Hematopoietic multipotent progenitor cell treated with erythropoietin and hydrocortisone succinate and interleukin-3 and kit ligand, for 8 days (in vitro differentiated cells): ENCODE results near the gene TOB1.
"Not testable (repeated sequence)": the region's sequence is repeated elsewhere in the genome, so short reads cannot be mapped to it uniquely, and the experiment has no call there.

Experiments used
- DNase-seq: peaks from one replicate; pipeline ENCODE4 v3.0.0-alpha.2; 2015

The TOB1 gene

DNA sequence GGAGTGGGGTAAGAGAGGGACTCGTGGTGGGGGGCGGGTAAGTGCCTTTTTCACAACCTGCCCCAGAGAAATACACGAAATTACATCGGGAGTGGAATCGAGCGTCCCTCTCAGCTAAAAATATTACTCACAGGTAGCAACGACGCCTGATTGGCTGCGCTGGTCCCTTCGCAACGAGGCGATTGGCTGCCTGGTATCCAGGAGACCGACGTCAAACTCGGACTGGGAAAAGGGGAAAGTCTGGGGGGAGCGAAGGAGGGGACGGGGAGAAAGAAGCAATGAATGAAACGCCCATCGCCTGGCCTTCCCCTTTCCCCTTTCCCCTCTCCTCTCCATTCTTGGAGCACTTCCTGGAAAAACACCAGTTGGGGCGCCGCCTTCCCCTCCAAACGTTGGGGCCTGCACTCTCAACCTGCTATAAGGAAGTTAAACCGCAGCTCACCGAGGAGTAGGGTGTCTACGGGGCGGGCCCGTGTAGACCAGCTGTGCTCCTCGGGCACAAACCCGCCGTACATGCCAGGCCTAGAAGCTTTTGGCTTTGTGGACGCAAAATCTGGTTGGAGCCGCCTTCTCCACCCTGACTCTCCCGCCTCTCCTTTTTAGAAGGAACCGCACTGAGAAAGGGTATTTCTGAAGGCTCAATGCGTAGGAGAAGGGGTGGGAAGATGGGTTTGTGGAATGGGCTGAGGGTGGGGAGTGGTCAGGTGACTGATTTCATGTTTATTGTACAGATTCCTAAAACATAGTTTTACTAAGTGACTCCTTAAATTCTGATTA, 1.4 kb upstream of the TOB1 start:
- peak; percentile 95 for DNase-seq

DNA sequence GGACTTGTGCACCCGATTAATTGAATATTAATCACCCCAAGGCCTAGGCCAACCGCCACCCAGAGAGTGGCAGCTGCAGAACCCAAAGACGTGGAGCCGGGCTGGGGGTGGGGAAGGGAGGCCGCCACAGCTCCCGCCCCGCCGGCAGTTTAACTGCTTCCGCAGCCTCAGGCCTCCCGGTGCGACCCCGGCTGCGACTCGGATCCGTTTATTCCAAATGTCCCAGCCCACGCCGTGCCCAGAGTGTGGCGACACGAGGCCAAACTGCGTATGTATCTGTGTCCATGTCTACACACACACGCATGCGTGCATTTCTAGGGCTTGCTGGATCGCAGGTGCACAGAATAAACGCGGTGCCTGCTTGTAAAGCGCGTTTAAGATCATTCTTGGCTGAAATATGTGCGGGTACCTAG, 802 bp upstream of the TOB1 start:
- DNase-seq, result no peak

DNA sequence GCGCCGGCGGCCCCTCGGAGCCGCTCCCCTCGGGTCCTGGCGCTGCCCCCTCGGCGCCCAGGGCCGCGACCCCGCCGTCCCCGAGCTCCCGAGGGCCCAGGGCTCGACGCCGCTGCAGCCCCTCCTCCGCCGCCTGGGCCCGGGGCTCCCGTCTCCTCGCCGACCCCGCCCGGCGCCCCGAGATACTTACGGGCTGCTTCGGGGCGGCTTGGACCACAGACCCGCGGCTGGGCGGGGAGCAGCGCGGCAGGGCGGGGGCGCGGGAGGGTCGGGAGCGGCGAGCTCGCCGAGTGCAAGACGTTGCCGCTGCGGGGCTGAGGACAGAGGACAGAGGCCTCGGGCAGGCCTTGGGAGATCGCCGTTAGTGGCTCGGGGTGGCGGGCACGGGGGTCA, 290 bp downstream of the TOB1 start:
- no peak for DNase-seq

DNA sequence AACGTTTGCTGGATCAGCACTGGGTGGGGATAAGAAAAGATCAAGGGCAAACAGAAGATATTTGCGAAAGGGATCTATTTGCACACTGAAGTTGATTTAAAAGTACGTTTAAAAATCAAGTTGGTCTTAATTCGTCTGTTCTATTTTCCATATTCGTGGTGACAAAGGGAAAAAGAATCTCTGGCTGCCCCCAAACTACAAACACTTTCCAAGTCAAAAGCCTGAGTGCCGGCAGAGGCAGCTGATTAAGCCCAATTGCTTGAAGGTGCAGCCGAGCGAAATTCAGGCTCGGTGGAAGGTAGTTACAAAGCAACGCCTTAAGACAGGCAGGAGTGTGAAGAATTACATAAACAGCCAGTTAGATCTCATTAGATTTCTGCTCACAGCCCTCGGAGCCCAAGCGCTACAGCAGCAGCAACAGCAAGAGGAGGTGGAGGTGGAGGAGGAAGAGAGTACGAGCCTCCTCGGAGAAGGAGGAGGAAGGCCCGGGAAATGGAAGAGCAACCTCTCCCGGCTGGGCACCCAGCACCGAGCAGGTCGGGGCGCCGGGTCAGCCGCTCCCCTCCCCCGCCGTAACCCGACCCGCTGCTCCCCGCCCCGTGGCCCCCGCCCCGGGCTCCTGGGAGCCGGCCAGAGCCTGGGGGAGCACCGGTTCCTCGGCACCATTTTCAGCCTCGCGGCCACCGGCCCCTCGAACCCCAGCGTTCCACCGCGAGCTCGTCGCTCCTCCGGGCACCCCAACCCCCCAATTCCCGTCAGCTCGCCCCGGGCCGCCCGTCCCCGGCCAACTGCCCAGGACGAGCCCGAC, 890 bp downstream of the TOB1 start:
- DNase-seq, result peak; percentile 69

DNA sequence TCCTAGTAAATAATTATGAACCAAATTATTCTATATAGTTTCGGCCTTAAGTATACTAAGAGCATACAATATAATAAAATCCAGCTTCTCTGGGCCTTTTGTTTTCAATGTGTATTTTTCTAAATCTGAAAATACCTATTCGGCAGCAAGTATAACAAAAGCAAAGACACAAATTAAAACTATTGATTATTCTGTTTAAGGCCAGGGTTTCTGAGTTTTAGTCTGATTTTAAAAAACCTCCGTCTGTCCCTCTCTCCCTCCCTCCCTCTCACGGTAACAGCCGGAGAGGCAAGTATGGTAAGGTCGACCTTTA, 1.5 kb downstream of the TOB1 start:
- DNase-seq, result no peak

DNA sequence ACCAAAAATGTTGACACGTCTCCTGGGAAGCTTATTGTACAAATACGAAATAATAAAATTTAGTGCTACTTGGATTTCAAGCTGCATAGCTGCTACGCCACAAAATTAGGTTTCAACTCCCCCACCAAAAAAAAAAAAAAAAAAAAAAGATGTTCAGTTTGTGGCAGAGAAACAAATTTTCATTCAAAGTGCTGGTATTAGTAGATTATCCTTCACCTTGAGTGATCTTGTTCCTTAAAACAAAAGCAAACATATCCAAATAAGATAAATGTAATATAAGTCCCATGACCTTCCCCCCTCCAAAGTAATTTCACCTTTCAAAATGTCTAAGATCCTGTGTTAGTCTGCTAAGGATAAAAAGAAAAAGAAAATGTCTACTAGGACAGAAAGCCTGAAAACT, 2.2 kb downstream of the TOB1 start:
- no peak for DNase-seq

DNA sequence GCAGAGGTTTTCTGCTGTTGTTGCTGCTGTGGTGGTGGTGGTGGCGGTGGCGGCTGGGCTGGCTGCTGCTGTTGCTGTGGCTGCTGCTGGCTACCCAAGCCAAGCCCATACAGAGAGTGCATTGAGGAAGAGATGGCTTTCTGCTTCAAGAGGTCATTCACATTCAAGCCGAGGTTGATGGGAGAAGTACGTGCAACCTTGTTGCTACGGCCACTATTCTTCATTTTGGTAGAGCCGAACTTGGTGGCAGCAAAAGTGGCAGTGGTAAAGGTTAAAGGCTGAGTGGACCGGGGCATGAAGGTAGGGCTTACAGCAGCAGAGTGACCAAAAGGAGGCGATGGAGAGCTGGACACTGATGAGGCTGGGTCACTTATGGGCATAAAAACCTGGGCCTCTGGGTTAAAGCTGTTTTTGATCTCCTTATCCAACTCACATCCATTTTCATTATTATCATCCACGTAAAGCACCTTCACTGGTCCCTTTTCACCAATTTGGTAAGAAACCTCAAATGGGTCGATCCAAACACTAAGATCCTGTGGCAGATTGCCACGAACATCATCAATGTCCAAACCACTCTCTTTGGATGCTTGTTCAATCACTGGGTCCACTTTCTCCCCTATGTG, 2.8 kb downstream of the TOB1 start:
- DNase-seq, result peak; percentile 58

DNA sequence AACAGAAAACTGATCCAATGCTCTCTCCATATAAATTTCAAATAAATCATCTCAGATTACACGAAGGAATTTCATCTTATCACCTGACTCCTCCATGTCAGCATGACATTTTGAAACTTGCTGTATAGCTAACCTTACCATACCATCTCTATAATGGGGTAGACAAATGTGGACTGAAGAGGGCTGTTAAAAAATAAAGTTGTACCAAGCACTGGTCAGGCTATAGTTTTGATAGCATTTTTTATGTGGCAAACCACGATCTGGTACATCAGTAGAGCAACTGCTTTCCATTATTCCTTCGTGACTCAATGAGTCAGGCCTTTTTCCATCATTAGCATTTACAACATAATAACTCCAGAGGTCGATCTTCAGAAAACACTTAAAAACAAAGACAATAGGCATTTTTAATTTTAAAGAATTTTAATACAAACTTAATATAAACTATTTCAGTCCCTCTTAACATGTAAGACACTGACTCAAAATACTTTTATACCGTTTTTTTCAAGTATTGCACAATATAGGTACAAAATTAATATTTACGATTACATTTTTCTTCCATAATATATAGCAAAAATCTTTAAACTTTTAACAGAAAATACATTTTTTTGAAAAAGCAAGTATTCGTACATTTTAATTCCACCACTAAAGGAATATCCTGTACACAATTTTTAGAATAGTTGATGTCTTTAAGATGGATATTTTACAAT, 4.2 kb downstream of the TOB1 start:
- no peak for DNase-seq

DNA sequence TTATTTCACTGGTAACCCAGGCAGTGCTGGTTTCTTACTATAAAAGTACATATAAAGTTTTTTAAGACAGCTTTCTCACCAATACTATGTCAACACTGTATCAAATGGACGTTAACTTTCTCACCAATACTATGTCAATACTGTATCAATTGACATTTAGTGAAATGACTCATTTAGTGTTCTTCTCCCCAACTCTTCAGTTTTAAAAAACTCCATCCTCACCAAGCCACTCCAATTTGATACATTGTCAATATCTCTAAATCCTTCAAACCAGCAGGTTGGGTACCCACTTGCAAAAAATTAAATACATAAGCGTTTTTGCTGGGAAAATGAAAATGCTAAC, 4.8 kb downstream of the TOB1 start:
- DNase-seq, result no peak

DNA sequence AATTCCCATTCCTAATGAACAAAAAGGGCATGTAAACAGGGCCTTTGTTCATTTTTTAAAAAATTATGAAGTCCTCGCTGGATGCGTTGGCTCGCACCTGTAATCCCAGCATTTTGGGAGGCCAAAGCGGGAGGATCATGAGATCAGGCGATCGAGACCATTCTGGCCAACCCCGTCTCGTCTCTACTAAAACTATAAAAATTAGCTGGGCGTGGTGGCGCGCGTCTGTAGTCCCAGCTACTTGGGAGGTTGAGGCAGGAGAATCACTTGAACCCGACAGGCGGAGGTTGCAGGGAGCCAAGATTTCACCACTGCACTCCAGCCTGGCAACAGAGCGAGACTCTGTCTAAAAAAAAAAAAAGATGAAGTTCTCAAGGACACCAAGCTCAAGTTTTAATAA, 6.4 kb downstream of the TOB1 start:
- not testable (repeated sequence) for DNase-seq

DNA sequence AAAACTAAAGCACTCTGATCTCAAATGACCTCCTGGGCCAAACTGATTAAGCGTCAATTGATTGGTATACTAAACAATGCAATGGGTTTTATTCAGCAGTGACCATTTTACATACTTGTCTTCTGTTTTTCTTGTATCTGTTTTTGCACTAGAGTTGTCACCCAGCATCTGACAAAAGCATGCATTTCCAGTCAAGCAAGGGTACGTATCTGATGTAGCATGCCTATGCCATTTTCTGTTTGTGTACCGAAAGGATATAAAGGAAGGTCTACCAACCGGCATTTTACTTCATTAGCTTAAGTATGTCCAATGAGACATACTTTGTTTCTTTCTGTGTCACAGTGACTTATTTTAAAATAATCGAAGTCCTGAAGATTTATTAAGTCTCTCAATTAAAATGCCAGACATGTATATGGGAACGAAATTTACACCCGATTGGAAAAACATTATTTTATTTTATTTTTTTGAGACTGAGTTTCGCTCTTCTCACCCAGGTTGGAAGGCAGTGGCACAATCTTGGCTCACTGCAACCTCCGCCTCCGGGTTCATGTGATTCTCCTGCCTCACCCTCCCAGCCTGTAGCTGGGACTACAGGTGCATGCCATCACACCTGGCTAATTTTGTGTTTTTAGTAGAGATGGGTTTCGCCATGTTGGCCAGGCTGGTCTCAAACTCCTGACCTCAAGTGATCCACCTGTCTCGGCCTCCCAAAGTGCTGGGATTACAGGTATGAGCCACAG, 7.5 kb downstream of the TOB1 start:
- DNase-seq, result no peak

DNA sequence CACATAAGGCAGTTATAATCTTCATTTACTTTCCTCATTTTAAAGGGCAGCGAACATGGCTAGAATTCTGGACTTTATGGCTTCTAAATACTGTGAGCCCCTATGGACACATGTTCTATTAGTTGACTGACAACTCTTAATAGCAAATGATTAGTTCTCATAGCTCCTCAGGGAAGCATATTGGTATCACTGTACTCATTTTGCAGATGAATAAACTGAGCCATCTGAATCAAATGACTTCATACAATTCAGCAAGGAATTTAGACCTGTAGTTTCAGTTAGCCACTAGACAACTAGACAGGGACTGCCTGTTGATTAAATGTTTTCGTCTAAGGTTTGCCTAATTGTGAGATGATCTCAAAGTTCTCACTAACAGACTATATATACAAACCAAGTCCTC, 9.7 kb downstream of the TOB1 start:
- DNase-seq, result no peak

DNA sequence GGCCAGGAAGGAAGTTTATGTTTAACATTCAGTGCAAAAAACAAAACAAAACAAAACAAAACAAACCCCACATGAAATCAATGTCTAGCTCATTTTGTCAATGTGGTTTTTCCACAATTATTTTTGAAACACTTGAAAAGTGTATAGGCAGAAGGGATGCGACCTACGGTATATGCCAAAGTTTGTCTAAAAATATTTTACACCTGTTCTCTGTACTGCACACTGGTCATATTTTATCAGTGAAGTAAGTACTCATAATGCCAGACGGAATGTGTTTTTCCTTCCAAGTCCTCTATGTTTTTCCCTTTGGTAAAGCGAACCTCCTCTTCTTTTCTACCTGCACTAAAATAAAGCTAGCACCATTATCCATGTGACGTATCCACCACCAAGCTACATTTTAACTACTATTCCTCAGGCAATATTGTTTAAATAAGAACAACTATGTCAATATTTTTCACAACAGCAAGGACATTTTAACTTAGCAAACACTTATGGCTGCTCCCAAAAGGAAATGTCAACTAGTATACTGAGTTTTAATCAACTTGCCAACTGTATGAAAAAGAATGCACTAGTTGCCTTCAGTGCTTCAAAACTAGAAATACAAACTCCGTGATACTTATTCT, 10.3 kb downstream of the TOB1 start:
- DNase-seq, result no peak

DNA sequence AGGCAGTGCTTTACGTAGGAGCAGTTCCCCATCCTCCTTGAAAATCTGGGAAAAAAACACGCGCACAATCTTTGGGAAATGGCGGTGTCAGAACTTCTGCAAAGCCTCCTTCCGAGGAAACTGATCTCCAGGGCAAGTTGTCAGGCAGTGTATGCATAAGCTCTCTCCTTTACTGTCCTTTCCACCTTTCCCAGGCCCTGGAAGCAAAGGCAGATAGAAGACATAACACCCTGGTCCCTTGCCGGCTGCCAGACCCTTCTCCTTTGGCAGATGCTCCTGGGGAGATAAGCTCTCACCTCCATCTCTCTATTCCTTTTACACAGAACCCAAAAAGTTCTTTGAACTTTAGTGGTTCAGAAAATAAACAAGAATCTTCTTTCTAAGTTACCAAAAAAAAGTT, 12.4 kb downstream of the TOB1 start:
- no peak for DNase-seq

DNA sequence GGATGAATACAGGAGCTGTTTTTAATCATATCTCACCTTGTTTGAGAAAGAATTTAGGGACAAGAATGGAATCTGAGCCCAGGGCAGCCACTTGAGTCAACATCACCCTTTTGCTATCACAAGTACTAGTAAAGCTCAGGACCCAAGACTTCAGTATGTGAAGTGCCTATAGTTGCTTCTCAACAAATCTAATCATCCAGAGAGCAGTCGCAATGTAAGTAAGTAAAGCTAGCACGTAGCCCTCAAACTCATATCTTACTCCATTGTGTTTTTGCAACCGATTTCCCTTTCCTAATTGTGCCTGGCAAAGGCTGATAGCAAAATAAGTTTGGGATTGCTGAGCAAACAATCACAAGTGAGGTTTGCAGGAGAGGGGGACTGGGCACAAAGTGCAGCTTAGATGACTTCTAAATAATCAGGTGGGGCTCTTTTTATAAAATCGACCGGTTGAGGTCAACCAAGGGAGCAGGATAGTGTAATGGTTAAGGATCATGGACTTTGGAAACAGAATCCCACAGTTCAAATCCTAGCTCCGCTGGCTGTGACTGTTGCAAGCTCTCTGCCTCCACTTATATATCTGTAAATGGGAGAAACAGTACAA, 13.0 kb downstream of the TOB1 start:
- DNase-seq, result no peak

DNA sequence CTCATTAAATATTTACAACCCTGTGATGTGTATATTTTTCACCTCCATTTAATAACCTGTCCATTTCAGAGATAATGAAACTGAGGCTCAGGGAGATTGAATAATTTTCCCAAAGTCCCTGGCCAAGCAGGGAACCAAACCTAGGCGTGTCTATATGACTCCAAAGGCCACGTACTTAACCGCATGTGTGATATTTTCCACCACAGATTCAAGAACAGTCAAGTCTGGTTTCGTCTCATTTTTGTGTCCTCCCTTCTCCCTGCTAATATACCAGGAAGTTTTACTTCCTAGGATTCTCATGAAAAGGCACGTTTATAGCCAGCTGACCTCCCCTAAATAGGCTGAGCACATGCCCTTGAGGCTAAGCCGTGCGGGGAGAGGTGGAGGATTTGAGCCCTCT, 15.5 kb downstream of the TOB1 start:
- DNase-seq, result no peak

DNA sequence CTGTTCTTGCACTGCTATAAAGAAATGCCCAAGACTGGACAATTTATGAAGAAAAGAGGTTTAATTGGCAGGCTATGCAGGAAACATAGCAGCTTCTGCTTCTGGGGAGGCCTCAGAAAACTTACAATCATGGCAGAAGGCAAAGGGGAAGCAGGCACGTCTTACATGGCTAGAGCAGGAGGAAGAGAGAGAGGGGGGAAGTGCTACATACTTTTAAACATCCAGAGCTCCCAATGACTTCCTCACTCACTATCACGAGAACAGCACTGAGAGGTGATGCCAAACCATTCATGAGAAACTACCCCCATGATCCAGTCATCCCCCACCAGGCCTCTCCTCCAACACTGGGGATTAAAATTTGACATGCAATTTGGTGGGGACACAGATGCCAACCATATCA, 17.4 kb downstream of the TOB1 start:
- no peak for DNase-seq

DNA sequence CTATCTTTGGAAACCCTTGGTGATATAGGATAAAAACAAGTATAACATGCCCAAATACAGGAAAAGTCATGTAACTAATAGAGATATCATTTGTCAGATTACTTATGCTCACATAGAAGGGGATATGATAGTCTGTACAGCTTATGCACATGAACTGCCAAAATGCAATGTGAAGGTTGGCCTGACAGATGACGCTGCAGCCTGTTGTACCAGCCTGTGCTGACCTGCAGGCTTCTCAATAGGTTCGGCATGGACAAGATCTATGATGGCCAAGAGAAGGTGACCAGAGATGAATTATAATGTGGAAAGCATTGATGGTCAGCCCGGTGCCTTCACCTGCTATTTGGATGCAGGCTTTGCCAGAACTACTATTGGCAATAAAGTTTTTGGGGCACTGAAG, 18.1 kb downstream of the TOB1 start:
- DNase-seq, result no peak

DNA sequence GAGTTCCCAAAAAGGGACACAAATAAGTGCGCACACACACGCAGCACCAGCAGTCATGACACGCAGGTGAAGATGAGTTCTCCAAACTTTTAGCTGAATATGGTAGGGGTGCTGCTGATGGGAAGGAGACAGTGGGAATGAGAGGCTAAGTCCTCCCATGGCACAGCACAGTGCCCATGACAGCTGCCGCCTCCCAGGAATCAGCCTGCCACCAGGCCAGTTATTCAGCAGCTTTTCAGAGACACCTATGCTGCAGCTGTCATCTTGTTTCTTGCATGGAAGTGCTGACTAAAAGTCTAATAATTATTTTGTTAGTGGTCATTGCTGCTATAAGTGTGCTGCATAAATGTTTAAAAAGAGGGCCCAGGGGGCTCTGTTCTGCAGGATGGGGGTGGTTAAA, 18.6 kb downstream of the TOB1 start:
- DNase-seq, result no peak

DNA sequence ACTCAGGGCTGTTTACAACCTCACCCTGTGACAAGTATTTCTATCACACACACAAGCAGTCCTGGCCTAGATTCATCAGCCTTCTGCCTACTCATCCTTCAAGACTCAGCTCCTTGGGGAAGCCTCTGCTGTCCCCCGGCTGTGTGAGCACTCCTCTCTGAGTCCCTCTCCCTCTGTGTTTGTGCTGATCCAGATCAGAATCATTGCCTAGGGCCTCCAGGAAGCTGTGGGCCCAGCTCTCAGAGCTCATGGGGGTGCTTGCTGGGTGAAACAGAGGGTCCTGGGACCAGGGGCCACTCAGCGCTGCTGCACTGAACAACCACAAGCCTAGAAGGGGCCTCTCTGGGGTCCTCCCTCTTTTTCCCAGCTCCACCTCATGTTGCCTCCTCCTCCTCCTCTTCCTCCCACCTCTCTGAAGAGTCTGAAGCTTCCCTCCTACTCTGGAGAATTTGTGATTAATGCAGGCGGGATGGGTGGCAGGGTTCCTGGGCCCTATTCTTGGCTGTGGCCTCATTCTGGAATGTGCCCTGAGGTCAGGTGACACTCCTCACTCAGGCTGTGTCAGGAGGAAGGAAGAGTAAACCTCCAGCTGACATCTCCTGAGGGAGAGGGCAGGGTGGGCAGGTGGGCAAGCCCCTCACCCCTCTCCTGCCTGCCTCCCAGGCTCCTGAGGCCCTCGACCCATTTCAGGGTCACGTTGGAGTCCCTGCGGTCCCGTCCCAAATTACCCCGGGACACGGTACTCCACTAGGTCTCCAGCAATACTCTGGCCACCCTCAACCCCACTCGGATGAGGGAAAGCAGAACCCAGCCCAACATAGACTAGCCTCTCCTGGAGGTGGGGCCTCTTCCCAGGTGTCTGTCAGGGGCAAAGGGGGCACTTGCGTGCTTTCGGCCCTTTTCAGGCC, 20.7 kb downstream of the TOB1 start:
- DNase-seq, result no peak

DNA sequence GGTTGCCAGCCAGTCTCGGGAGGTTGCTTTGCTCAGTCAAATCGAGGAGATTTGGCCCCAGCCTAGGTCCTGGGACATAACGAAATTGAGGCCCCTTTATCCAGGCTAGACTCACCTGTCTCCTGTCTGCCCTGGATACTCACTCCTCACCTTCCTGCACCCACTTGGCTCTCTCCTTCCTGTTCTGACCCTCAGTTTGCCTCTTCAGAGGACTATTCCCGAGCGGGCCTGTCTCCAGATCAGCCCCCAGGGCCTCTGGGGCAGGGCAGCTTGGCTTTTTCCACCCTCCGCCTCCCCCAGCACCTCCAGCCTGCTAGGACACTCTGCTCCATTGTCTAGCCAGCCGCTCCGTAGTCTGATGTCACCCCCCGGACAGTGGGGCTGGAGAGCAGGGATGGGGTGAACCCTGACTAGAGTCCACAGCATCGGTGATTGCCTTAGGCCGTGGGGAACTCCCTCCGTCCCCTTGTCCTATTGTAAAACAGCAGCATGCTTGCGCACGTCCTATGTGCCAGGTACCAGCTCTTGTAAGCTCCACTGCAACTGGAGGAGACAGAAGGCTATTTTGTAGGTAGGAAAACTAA, 21.9 kb downstream of the TOB1 start:
- DNase-seq, result no peak
